Neural cell (in vitro differentiated cells): ENCODE data around the gene CAPZA2.

Source experiments
- POLR2AphosphoS5 ChIP-seq: IDR thresholded peaks from 2 replicates; pipeline ENCODE4 v1.6.1; 2012
- TF ChIP-seq, protein P1 (sequence below): IDR thresholded peaks from 2 replicates; pipeline ENCODE4 v1.6.1; 2012; ENCODE audit warnings: borderline replicate concordance
- TF ChIP-seq, protein P2 (sequence below): fragments of 450-650 bp; IDR thresholded peaks from 2 replicates; pipeline ENCODE4 v1.5.1; 2014; ENCODE audit warnings: antibody characterized with exemption, mild to moderate bottlenecking, moderate library complexity; ENCODE audit not compliant: poor library complexity, severe bottlenecking

DNA sequence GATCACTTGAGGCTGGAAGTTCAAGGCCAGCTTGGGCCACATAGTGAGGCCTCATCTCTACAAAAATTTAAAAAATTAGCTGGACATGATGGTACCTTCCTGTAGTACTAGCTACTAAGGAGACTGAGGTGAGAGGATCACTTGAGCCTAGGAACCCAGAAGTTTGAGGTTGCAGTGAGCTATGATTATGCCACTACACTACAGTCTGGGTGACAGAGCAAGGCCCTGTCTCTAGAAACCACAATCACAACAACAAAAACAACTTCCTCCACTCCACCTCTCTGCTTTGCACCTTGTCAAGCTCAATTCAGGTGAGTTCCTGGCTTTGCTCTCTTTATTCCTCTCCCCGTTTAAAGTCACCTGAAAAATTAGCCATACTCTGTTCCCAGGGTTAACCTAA is 8.3 kb upstream of the CAPZA2 start:
- TF ChIP-seq, protein P1, sequence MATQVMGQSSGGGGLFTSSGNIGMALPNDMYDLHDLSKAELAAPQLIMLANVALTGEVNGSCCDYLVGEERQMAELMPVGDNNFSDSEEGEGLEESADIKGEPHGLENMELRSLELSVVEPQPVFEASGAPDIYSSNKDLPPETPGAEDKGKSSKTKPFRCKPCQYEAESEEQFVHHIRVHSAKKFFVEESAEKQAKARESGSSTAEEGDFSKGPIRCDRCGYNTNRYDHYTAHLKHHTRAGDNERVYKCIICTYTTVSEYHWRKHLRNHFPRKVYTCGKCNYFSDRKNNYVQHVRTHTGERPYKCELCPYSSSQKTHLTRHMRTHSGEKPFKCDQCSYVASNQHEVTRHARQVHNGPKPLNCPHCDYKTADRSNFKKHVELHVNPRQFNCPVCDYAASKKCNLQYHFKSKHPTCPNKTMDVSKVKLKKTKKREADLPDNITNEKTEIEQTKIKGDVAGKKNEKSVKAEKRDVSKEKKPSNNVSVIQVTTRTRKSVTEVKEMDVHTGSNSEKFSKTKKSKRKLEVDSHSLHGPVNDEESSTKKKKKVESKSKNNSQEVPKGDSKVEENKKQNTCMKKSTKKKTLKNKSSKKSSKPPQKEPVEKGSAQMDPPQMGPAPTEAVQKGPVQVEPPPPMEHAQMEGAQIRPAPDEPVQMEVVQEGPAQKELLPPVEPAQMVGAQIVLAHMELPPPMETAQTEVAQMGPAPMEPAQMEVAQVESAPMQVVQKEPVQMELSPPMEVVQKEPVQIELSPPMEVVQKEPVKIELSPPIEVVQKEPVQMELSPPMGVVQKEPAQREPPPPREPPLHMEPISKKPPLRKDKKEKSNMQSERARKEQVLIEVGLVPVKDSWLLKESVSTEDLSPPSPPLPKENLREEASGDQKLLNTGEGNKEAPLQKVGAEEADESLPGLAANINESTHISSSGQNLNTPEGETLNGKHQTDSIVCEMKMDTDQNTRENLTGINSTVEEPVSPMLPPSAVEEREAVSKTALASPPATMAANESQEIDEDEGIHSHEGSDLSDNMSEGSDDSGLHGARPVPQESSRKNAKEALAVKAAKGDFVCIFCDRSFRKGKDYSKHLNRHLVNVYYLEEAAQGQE = no peak
- no peak for TF ChIP-seq POLR2AphosphoS5
- TF ChIP-seq, protein P2, sequence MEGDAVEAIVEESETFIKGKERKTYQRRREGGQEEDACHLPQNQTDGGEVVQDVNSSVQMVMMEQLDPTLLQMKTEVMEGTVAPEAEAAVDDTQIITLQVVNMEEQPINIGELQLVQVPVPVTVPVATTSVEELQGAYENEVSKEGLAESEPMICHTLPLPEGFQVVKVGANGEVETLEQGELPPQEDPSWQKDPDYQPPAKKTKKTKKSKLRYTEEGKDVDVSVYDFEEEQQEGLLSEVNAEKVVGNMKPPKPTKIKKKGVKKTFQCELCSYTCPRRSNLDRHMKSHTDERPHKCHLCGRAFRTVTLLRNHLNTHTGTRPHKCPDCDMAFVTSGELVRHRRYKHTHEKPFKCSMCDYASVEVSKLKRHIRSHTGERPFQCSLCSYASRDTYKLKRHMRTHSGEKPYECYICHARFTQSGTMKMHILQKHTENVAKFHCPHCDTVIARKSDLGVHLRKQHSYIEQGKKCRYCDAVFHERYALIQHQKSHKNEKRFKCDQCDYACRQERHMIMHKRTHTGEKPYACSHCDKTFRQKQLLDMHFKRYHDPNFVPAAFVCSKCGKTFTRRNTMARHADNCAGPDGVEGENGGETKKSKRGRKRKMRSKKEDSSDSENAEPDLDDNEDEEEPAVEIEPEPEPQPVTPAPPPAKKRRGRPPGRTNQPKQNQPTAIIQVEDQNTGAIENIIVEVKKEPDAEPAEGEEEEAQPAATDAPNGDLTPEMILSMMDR = no peak
